Measurements from ENCODE around the gene ZNF598.
"Not testable (repeated sequence)": the region's sequence is repeated elsewhere in the genome, so short reads cannot be mapped to it uniquely, and the experiment has no call there.

ZNF598 gene

GRCh38 chr16:1974157-1975070 is 35.2 kb downstream of the ZNF598 start:
- no peak for DNase-seq

DNA sequence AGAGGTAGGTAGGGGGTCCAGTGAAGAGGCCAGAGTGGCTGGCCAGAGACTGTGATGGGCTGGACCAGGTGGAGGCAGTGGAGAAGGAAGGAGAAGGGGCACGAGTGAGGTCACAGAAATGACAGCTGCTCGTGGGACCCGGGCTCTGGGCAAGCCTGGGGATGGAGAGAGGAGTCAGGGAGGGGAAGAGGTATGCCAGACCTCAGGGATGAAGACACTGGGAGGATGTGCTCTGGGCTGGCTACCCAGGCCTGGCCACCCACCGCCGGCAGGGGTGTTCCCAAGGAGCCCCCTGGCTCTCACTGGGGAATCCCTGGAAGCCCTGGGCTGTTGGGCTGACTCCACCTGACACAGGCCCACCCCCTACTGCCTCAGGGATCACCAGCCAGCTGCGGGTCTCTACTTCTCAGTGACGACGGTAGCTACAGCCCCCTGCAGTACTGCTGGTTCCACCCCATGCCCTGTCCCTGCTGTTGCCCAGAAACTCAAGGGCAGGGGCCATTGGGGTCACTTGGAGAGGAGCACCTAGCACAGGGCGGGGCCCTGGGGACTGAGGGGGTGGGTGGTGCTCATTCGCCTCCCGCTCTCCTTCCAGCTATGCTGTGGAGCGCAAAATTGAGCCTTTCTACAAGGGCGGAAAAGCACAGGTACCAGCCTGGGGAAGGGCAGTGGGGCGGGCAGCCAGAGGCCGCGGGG is 36.0 kb downstream of the ZNF598 start:
- no peak for DNase-seq

- no peak for DNase-seq
Observed at GRCh38 chr16:1972490-1972877, 37.1 kb downstream of the ZNF598 start.

DNA sequence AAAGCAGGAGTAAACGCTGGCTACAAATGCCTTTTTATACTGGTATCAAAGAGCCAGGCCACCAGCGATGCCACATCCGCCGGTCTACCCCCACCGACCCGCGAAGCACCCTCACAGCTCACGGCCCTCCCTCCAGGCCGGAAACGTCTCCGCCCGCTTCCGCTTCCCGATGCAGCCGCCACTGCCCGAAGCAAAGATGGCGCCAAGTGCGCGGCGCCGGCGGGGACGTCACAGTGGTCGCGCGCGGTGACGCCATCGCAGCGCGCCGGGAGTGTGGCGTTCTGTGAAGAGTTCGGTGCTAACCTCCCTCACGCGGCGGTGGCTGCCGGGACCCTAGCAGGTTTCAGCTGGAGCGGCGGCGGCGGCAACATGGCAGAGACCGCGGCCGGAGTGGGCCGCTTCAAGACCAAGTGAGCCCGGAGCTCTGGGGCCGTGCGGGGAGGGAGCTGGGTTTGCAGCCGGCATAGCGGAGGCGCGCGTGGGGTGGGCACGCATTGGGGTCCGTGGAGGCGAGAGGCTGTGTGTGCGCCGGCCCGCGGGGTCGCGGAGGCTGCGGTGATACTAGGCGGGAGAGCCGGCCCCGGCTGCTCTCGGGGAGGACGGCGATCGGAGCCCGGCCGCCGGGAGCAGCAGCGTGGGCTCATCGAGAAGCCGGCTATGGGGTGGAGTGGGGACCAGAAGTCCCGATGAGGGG is 37.7 kb downstream of the ZNF598 start, which contains the start of gene TBL3:
TBL3 (plus strand) TSS at position 258 of the 694 bp plus-strand sequence; CDS start at position 370, 112 bp downstream.
- peak; percentile 99 for DNase-seq

- DNase-seq, result no peak
Observed at GRCh38 chr16:1968146-1968953, 41.3 kb downstream of the ZNF598 start.

- DNase-seq, result no peak
Observed at GRCh38 chr16:1966460-1966859, 43.2 kb downstream of the ZNF598 start, which contains the start of gene RNF151. TSS of gene RNF151 (plus strand) at chr16:1966856. CDS start at chr16:1966882, 26 bp downstream.

GRCh38 chr16:1965396-1966001 is 44.1 kb downstream of the ZNF598 start:
- DNase-seq, result peak; percentile 76

- peak; percentile 99 for DNase-seq
Observed at GRCh38 chr16:1964506-1965395, 44.9 kb downstream of the ZNF598 start, which contains the start of gene RPS2. TSS of gene RPS2 (minus strand) at chr16:1964826. CDS start at chr16:1964625, 201 bp downstream.

DNA sequence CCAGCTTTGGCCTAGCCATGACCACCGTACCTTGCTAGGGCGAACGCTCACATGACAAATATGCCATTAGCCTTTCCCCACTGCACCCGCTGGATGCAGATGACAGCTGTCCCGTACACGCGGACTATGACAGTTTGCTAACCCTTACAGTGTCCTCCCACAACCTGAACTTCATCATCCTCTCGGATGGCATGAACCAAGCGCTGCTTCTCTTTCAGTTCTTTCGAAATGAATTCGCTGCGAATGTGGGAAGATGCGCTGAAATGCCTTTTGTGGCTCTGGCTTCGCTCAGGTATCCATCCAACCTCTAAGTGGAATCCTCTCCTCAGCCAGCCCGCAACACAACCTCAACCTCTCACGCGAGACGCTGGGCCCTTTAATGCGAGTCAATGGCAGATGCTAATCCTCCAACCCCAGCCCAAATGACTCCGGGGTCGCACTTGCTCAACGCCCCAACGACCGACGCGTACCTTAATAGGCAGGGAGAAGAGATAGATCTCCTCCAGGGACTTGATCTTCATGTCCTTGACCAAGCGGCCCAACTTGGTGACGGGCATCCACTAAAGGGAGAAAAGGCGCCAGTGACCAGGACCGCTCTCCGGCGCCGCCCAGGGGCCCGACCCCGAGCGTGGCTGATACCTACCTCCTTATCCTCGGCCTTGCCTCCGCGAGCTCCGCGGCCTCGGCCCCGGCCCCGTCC is 45.7 kb downstream of the ZNF598 start:
- DNase-seq, result no peak

DNA sequence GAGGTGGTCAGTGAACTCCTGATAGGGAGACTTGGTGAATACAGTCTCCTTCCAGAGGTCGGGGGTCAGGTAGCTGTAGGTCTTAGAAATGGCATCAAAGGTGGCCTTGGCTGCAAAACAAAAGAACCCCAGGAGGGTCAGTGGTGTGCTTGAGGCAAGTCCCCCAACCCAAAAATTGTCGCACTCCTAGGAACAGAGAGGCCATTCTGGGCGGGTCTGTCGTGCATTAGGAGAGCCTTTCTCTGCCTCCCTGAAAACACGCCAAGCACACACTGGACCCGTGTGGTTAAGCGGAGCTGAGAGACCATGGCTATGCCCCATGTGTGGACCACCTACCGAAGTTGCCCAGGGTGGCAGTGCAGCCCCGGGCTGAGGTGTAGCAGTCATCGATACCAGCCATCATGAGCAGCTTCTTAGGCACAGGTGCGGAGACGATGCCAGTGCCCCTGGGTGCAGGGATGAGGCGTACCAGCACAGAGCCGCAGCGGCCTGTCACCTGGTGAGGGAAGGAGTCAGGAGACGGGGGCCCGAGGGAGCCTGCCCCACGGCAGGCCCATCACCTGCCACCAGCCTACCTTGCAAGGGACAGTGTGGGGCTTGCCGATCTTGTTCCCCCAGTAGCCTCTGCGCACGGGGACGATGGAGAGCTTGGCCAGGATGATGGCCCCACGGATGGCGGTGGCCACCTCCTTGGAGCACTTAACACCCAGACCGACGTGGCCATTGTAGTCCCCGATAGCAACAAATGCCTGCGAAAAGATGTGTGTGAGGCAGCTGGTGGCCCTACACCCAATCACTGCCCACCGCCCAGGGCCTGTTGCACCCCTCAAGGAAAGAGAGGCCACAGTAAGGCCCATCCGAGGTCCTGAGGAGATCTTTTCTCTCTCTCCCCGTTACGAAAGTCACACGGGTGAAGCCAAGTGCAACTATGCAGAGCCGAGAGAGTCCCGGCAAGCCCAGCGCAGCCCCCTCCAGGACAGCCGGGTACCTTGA is 47.2 kb downstream of the ZNF598 start:
- DNase-seq, result peak; percentile 70

- DNase-seq, result peak; percentile 73
Observed at GRCh38 chr16:1961651-1962067, 48.0 kb downstream of the ZNF598 start.

GRCh38 chr16:1960665-1961630 is 48.7 kb downstream of the ZNF598 start:
- peak; percentile 87 for DNase-seq

- peak; percentile 97 for DNase-seq
Observed at GRCh38 chr16:1959269-1960039, 50.2 kb downstream of the ZNF598 start, which contains the start of gene NDUFB10. TSS of gene NDUFB10 (plus strand) at chr16:1959538. CDS start at chr16:1959625, 87 bp downstream.

GRCh38 chr16:1958715-1959268 is 50.8 kb downstream of the ZNF598 start:
- DNase-seq, result no peak

GRCh38 chr16:1958143-1958491 is 51.5 kb downstream of the ZNF598 start:
- not testable (repeated sequence) for DNase-seq
